Brain microvascular endothelial cell (primary cell): Measurements from ENCODE around the gene PSMD3.
A peak's percentile ranks its signal among the peaks of the same experiment; 100 is the strongest.

Source experiments
- DNase-seq: peaks from one replicate; pipeline ENCODE4 v3.0.0-alpha.2; 2020
- H3K27ac ChIP-seq: fragments of 250-450 bp; sonication (Bioruptor Pico); 2 replicates; pipeline ENCODE4 v1.5.1; 2020; ENCODE audit warnings: mild to moderate bottlenecking, moderate library complexity
- H3K27me3 ChIP-seq: fragments of 250-450 bp; sonication (Bioruptor Pico); replicated peaks from 2 replicates; pipeline ENCODE4 v1.5.1; 2020; ENCODE audit warnings: mild to moderate bottlenecking
- H3K36me3 ChIP-seq: fragments of 250-450 bp; sonication (Bioruptor Pico); replicated peaks from 2 replicates; pipeline ENCODE4 v1.5.1; 2020; ENCODE audit warnings: mild to moderate bottlenecking
- H3K4me3 ChIP-seq: 2 replicates; pipeline ENCODE4 v1.5.1; 2011; ENCODE audit warnings: low read depth, mild to moderate bottlenecking, control low read depth, low read length, moderate library complexity
- in situ Hi-C: cut with HindIII; loops from 2 replicates; pipeline ENCODE4 v1.10.0; 2017; ENCODE audit warnings: low sequenced_read_pairs, low pct_ligation_motif_present
- TF ChIP-seq, protein P1 (sequence below): IDR thresholded peaks from 2 replicates; pipeline ENCODE4 v1.5.1; 2011; ENCODE audit warnings: low read depth, mild to moderate bottlenecking, moderate library complexity, low read length, control low read depth, inconsistent platforms; ENCODE audit errors: missing control alignments

The PSMD3 gene

DNA sequence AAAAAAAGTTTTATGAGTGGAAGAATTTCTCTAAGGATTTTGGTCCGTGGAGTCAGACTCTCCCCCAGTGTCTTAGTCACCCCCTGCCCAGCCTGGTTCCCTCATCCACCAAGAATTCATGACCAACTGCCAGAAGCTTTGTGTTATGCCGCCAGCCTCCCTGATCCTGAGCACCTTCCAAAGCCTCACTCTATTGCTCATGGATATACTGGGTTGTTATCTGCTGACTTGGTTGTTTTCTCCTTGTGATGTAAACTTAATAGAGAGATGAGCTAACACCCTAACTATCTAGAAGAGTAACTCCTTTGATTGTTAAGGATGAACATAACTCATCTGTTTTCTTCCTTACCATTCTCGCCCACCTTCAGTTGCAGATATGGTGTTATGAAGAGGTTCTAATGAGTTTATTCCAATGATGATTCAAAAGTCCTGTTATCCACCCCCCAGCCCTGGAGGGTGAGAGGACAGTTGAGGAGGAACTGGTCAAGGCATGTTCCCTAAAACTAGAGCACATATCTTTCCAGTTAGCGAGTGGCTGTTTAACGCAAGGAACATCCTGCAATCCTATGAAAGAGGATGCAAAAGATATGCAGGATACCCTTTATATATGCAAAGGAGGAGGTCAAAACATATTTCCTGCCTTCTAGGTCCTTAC is 1.5 kb upstream of the PSMD3 start:
- no peaks in the 10 kb centered on the region for H3K27me3 ChIP-seq
- H3K36me3 ChIP-seq: peaks cover 6% of the 10 kb centered on the region
- no peak overlapping the region for H3K4me3 ChIP-seq
- in situ Hi-C loops: no loop called here
- no peak overlapping the region for H3K27ac ChIP-seq
- TF ChIP-seq, protein P1, sequence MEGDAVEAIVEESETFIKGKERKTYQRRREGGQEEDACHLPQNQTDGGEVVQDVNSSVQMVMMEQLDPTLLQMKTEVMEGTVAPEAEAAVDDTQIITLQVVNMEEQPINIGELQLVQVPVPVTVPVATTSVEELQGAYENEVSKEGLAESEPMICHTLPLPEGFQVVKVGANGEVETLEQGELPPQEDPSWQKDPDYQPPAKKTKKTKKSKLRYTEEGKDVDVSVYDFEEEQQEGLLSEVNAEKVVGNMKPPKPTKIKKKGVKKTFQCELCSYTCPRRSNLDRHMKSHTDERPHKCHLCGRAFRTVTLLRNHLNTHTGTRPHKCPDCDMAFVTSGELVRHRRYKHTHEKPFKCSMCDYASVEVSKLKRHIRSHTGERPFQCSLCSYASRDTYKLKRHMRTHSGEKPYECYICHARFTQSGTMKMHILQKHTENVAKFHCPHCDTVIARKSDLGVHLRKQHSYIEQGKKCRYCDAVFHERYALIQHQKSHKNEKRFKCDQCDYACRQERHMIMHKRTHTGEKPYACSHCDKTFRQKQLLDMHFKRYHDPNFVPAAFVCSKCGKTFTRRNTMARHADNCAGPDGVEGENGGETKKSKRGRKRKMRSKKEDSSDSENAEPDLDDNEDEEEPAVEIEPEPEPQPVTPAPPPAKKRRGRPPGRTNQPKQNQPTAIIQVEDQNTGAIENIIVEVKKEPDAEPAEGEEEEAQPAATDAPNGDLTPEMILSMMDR: no peak
- peak; percentile 69 for DNase-seq

DNA sequence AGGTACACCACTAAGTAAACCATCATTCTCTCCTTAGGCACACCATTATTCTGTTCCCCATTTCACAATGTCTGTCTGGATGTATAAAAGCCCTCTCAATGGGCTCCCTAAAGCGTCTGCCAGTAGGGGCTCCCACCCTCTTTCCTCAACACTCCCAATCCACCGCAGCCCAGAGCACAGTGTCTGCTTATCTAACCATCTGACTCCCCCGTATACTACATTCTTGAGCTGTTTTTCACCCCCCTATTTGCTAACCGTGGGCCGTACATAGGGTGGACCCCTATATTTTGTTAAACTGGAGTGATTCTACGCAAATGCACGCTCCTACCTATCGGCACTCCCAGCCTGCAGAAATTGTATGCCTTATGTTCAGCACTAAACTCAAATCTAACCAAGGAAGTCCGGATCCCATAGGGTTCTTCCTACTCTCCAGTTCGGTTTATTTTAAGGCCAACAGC is 685 bp upstream of the PSMD3 start:
- TF ChIP-seq, protein P1: peak; percentile 58

DNA sequence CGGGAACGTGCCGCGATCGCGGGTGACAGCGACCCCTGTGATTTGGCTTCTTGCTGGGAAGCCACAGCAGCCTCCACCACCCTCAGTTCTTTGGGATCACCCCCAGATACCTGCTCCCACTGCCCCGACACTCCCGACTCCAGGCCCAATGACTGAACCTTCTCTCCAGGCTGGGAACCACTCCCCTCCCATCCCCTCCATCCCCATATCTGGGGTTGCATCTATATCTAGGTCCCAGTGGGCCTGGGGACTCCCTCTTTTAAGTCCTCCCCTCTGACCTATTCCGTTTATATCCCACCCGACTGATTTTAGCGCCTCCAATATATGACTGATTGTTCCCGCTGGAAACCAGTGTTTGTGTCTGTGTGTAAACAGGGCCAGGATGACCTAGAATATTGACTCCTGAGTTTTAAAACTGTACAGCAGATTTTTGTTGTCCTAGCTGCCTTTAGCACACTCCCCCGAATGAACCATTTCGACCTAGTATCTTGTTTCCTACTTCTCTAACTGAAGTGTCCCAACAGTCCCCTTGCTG is 667 bp downstream of the PSMD3 start:
- Histone ChIP-seq H3K27me3 (no peaks in the 10 kb centered on the region), H3K4me3 (peak overlapping the region; percentile 97), H3K27ac (peak overlapping the region; percentile 94), H3K36me3 (peaks cover 27% of the 10 kb centered on the region)
- TF ChIP-seq, protein P1: peak; percentile 22
- DNase-seq: no peak
- in situ Hi-C loops: no loop called here

More for the DNA sequence above, 685 bp upstream of the PSMD3 start:
- Histone ChIP-seq H3K27ac (peak overlapping the region; percentile 32), H3K27me3 (no peaks in the 10 kb centered on the region), H3K4me3 (peak overlapping the region; percentile 97), H3K36me3 (peaks cover 14% of the 10 kb centered on the region)
- in situ Hi-C loops: no loop called here
- peak; percentile 23 for DNase-seq

DNA sequence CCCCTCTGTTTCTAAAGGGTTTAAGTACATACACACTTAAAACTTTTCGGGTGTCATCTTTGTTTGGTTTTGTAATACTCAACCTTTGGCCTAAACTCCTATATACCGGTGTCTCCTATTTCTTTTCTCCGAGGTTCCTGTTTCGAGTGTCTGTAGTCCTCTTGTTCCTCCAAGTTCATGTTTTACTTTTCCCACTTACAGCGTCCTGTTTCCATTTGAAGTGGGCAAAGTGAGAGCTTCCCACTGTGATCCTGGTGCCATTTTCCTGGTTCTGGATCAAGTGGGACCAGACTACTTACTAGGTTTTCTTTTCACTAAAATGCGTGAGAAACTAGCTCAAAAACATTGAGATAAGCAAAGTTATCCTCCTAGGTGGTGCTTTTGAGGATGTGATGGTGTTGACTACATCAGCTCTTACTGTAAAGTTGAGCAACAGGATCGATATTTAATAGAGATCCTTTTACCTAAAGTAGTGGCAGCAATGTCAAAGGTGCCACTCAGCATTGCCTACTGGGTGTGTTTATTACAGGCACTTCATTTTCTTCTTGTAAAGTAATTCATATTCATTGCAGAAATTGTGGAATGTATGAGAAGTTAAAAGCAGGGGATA is 1.3 kb downstream of the PSMD3 start:
- H3K27me3 ChIP-seq: no peaks in the 10 kb centered on the region
- H3K4me3 ChIP-seq: peak overlapping the region; percentile 97
- no peak for DNase-seq
- in situ Hi-C loops: no loop called here
- TF ChIP-seq, protein P1: no peak
- H3K27ac ChIP-seq: no peak overlapping the region
- peaks cover 33% of the 10 kb centered on the region for H3K36me3 ChIP-seq

DNA sequence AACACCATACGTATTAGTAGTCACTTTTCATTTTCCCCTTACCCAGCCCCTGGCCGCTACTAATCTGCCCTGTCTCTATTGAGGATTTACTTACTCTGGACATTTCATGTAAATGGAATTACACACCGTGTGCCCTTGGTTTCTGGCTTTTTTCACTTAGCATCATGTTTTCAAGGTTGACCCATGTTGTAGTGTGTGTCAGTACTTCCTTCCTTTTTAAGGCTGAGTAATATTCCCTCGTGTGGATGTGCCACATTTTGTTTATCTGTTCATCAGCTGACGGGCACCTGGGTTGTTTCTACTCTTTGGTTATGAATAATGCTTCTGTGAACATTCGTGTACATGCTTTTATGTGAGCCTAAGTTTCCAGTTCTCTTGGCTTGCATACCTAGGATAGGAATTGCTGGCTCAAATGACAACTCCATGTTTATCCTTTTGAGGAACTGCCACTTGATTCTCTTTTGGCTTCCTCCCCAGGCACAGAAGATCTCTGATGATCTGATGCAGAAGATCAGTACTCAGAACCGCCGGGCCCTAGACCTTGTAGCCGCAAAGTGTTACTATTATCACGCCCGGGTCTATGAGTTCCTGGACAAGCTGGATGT is 7.7 kb downstream of the PSMD3 start:
- in situ Hi-C loops: no loop called here
- Histone ChIP-seq H3K27me3 (no peaks in the 10 kb centered on the region), H3K36me3 (peaks cover 93% of the 10 kb centered on the region), H3K4me3 (no peak overlapping the region), H3K27ac (no peak overlapping the region)
- TF ChIP-seq, protein P1: no peak
- no peak for DNase-seq
